SU-DHL-6 (cell line): Measurements from ENCODE around the gene NDC1.

Experiments
- EZH2phosphoT487 ChIP-seq: fragments of 200-600 bp; sonication (generic), shearing (Covaris generic); conservative IDR thresholded peaks from 2 replicates; pipeline ENCODE4 v1.6.1; 2018; ENCODE audit warnings: mild to moderate bottlenecking, antibody characterized with exemption, low read length, moderate library complexity, mixed read lengths
- TF ChIP-seq, protein P1 (sequence below): fragments of 200-600 bp; sonication (generic); IDR thresholded peaks from one replicate; pipeline ENCODE4 v1.5.1; 2017; ENCODE audit warnings: antibody characterized with exemption, mild to moderate bottlenecking, low read length, moderate library complexity; ENCODE audit not compliant: insufficient read depth, poor library complexity, severe bottlenecking

DNA sequence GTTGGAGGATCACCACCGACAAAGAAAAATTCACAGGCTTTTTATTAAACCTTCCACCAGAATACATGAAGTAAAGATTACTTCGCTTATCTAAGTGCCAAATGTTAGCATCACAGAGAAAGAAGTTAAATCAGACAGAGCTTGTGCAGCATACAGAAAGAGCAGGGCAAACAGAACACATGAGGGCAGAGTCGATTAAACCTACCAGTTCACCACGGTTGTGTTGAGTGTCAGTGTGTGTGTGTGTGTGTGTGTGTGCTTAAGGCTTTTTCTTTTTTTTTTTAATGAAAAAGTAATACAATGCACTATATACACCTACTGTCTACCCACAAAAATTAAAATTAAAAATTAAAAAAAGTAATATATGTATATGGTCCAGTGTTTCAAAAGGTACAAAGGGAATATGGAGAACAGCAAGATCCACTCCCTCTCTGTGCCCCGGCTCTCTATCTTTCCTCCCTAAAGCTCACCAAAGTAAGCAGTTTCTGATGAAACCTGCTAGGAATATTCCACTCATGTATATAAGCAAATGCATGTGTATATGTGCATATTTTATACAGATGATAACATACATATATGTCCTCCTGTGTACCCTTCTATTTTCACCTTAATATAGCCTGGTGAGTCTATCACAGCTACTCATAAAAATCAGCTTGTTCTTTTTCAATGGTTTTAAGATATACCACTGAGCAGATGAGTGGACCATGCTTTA, 33.8 kb upstream of the NDC1 start:
- TF ChIP-seq, protein P1, sequence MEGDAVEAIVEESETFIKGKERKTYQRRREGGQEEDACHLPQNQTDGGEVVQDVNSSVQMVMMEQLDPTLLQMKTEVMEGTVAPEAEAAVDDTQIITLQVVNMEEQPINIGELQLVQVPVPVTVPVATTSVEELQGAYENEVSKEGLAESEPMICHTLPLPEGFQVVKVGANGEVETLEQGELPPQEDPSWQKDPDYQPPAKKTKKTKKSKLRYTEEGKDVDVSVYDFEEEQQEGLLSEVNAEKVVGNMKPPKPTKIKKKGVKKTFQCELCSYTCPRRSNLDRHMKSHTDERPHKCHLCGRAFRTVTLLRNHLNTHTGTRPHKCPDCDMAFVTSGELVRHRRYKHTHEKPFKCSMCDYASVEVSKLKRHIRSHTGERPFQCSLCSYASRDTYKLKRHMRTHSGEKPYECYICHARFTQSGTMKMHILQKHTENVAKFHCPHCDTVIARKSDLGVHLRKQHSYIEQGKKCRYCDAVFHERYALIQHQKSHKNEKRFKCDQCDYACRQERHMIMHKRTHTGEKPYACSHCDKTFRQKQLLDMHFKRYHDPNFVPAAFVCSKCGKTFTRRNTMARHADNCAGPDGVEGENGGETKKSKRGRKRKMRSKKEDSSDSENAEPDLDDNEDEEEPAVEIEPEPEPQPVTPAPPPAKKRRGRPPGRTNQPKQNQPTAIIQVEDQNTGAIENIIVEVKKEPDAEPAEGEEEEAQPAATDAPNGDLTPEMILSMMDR: no peak
- TF ChIP-seq EZH2phosphoT487: no peak
